Endothelial cell of umbilical vein (primary cell): ENCODE data around the gene DEXI. TPM values are rescaled to one million over a fixed set of nuclear protein-coding genes. Genes with fewer than 3 reads are reported as not detected.
A peak's percentile ranks its signal among the peaks of the same experiment; 100 is the strongest.

ENCODE experiments used
- BruUV-seq: library from RNA; stranded (reverse); fragments of 400-500 nt; replicated peaks from 2 replicates; lab custom pipeline; 2021; lab: Mats Ljungman, UMichigan
- CTCF ChIA-PET: fragments of 300-600, 350-600 bp; sonication (Branson Sonifier 250); formaldehyde crosslinking; loops from one replicate; lab custom pipeline; 2021; ENCODE audit warnings: antibody characterized with exemption, inconsistent platforms; lab: Charles Lee
- POLR2A ChIA-PET: fragments of 300-600, 350-600 bp; sonication (Branson Sonifier 250); formaldehyde crosslinking; loops from one replicate; lab custom pipeline; 2021; ENCODE audit warnings: antibody characterized with exemption, inconsistent platforms; lab: Charles Lee
- DNase-seq: peaks from one replicate; pipeline ENCODE4 v3.0.0-alpha.2; 2011; ENCODE audit warnings: low read depth, low spot score
- FAIRE-seq: peaks from 2 replicates; lab custom pipeline; 2011; peaks lifted over from hg19 to GRCh38; lab: Jason Lieb, UNC
- H2AFZ ChIP-seq: 2 replicates; pipeline ENCODE4 v1.6.0; 2012; ENCODE audit warnings: low read depth, low read length, control low read depth, inconsistent platforms
- H3K27ac ChIP-seq: 2 replicates; pipeline ENCODE4 v1.5.1; 2011; ENCODE audit warnings: low read depth, mild to moderate bottlenecking, control low read depth, low read length, moderate library complexity; ENCODE audit not compliant: insufficient read depth
- H3K27me3 ChIP-seq, 2 experiments: 2 replicates each; pipeline versions ENCODE4 v1.6.0 to v1.6.1; 2011; ENCODE audit warnings: low read length in 2 of 2, mixed read lengths in 1 of 2; ENCODE audit not compliant: control insufficient read depth in 2 of 2, insufficient read depth in 2 of 2
- H3K36me3 ChIP-seq, 2 experiments: 2 replicates in 1 of 2; 3 replicates in 1 of 2; pipeline ENCODE4 v1.5.1; 2011; ENCODE audit warnings: low read length in 2 of 2, mild to moderate bottlenecking in 1 of 2, moderate library complexity in 1 of 2; ENCODE audit not compliant: control insufficient read depth in 2 of 2, insufficient read depth in 2 of 2; ENCODE audit errors: extremely low read depth in 1 of 2
- H3K4me1 ChIP-seq: 3 replicates; pipeline ENCODE4 v1.5.1; 2011; ENCODE audit warnings: mild to moderate bottlenecking, low read length; ENCODE audit not compliant: control insufficient read depth, insufficient read depth; ENCODE audit errors: extremely low read depth
- H3K4me2 ChIP-seq: 2 replicates; pipeline ENCODE4 v1.6.1; 2011; ENCODE audit warnings: low read length, control low read depth, mixed read lengths; ENCODE audit not compliant: insufficient read depth
- H3K4me3 ChIP-seq, 3 experiments: fragments of 200-600 bp in 1 of 3; sonication (generic), shearing (Covaris generic) in 1 of 3; replicated peaks in 1 of 3; 2 replicates each; pipeline ENCODE4 v1.5.1; 2011 to 2016; ENCODE audit warnings: control low read depth in 3 of 3, low read length in 3 of 3, mild to moderate bottlenecking in 2 of 3, inconsistent platforms in 1 of 3, low read depth in 1 of 3, moderate library complexity in 1 of 3; ENCODE audit not compliant: insufficient read depth in 1 of 3
- H3K79me2 ChIP-seq: 2 replicates; pipeline ENCODE4 v1.6.0; 2012; ENCODE audit warnings: low read length, inconsistent platforms; ENCODE audit not compliant: control insufficient read depth, insufficient read depth
- H3K9ac ChIP-seq: replicated peaks from 2 replicates; pipeline ENCODE3; 2011; ENCODE audit warnings: low read length, control low read depth; ENCODE audit not compliant: insufficient read depth; ENCODE audit errors: extremely low read depth
- H3K9me1 ChIP-seq: replicated peaks from 3 replicates; pipeline ENCODE4 v1.6.0; 2011; ENCODE audit warnings: mild to moderate bottlenecking, low read length; ENCODE audit not compliant: control insufficient read depth, insufficient read depth; ENCODE audit errors: extremely low read depth
- H3K9me3 ChIP-seq: replicated peaks from 2 replicates; pipeline ENCODE4 v1.5.1; 2012; ENCODE audit warnings: low read length, inconsistent platforms; ENCODE audit not compliant: control insufficient read depth, insufficient read depth
- H4K20me1 ChIP-seq: replicated peaks from 2 replicates; pipeline ENCODE3; 2011; ENCODE audit warnings: mild to moderate bottlenecking, low read length; ENCODE audit not compliant: control insufficient read depth, insufficient read depth; ENCODE audit errors: extremely low read depth
- CTCF ChIP-seq, 2 donors: IDR thresholded peaks; 1 replicate in 1 of 2; 2 replicates in 1 of 2; pipeline ENCODE4 v1.5.1; 2011; ENCODE audit warnings: low read length in 2 of 2, mild to moderate bottlenecking in 2 of 2, moderate library complexity in 2 of 2, control low read depth in 1 of 2, inconsistent platforms in 1 of 2, low read depth in 1 of 2; ENCODE audit not compliant: insufficient read depth in 1 of 2; ENCODE audit errors: extremely low read depth in 1 of 2
- EZH2 ChIP-seq: IDR thresholded peaks from 2 replicates; pipeline ENCODE4 v1.6.1; 2012; ENCODE audit warnings: borderline replicate concordance, low read depth, mild to moderate bottlenecking, moderate library complexity, low read length, inconsistent platforms; ENCODE audit not compliant: severe bottlenecking
- FOS ChIP-seq: IDR thresholded peaks from 2 replicates; pipeline ENCODE4 v1.6.1; 2011; ENCODE audit warnings: mild to moderate bottlenecking, low read length, moderate library complexity, borderline replicate concordance; ENCODE audit not compliant: insufficient read depth
- GATA2 ChIP-seq: IDR thresholded peaks from 2 replicates; pipeline ENCODE4 v1.7.0; 2011; ENCODE audit warnings: low read depth, mild to moderate bottlenecking, moderate library complexity, mixed read lengths, low read length; ENCODE audit not compliant: insufficient read length, insufficient read depth
- JUN ChIP-seq: IDR thresholded peaks from 2 replicates; pipeline ENCODE4 v1.6.1; 2011; ENCODE audit warnings: borderline replicate concordance, low read depth; ENCODE audit not compliant: insufficient read length, insufficient read depth
- MYC ChIP-seq: IDR thresholded peaks from one replicate; pipeline ENCODE4 v1.6.1; 2011; ENCODE audit warnings: mild to moderate bottlenecking, low read depth, low read length
- POLR2A ChIP-seq: IDR thresholded peaks from 2 replicates; pipeline ENCODE4 v1.6.1; 2012; ENCODE audit warnings: low read depth, mild to moderate bottlenecking, control low read depth, low read length
- POLR2AphosphoS5 ChIP-seq: IDR thresholded peaks from 2 replicates; pipeline ENCODE4 v1.6.1; 2012; ENCODE audit warnings: low read depth, mild to moderate bottlenecking, control low read depth, low read length, moderate library complexity; ENCODE audit not compliant: insufficient read depth
- dilution Hi-C: fragments of 300-500 bp; cut with MboI; formaldehyde crosslinking; loops from one replicate; pipeline ENCODE4 v1.15.0; 2019; ENCODE audit warnings: low sequenced_read_pairs; ENCODE audit not compliant: extremely low pct_ligation_motif_present
- intact Hi-C: fragments of 100-400 bp; cut with micrococcal nuclease; formaldehyde crosslinking; loops from one replicate; pipeline ENCODE4 v1.10.0; 2022
- polyA plus RNA-seq, 4 experiments: library from polyadenylated mRNA; depleted of rRNA in 3 of 4; stranded (reverse) in 3 of 4; unstranded in 1 of 4; fragments of >200 nt; gene quantifications; 2 replicates each; pipeline versions ENCODE4 v1.2.1 to v1.2.3, GENCODE V29; 2011 to 2012; ENCODE audit warnings: missing spikeins in 1 of 4
- total RNA-seq: library from RNA; stranded (reverse); gene quantifications from 2 replicates; pipeline ENCODE4 v1.2.3, GENCODE V29; 2021
- TF ChIP-seq, protein P1 (sequence below): IDR thresholded peaks from 2 replicates; pipeline ENCODE4 v1.6.1; 2011; ENCODE audit not compliant: insufficient read depth, insufficient read length

DEXI gene
- total and polyA plus RNA-seq, 2 donors (not counting 3 experiments of a cell fraction or from before 2014, with no cell fraction given): 32.8 to 69.5 TPM

DNA sequence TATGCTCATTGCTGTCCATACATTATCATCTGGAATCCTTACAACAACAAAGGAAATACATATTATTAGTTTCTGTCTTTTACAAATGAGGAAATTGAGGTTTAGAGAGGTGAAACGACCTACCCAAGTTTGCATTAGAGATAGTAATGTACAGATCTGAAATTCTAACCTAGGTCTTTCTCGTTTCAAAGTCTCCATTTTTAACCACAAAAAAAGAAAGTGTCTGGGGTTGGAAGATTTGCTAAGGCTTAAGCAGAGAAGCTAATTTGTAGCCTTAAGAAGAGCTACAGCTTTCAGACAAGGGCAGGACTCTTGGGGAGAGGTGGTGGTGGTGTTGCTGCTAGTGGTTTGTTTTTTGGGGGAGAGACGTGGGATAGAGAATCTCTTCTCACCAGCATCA is 46.1 kb downstream of the DEXI start:
- H3K9me1 ChIP-seq: no peaks in the 10 kb centered on the region
- DNase-seq: no peak
- H3K9ac ChIP-seq: no peak overlapping the region
- no peak overlapping the region for H2AFZ ChIP-seq
- POLR2A ChIA-PET: no interaction called here
- CTCF ChIA-PET: interaction anchor here (1.5 kb wide), 1 partner anchor 22 kb away, joined by 3 read pairs; no protein-coding TSS in a partner anchor
- BruUV-seq: no TSS peak
- intact Hi-C loops (no loop called here), dilution Hi-C loops (no loop called here)
- FAIRE-seq: no peak
- H3K27me3 ChIP-seq: no peaks in the 10 kb centered on the region
- no peak overlapping the region for H3K4me2 ChIP-seq
- H3K9me3 ChIP-seq: no peaks in the 10 kb centered on the region
- no peaks in the 10 kb centered on the region for H3K36me3 ChIP-seq
- H3K4me1 ChIP-seq: no peaks in the 10 kb centered on the region
- no peak overlapping the region for H3K27ac ChIP-seq
- TF ChIP-seq CTCF (IDR thresholded peaks at IDR 0.05; ENCODE audit: extremely low read depth in 1 of 2, insufficient read depth in 1 of 2, low read depth in 1 of 2, low read length in 2 of 2): no peak
- no peak overlapping the region for H3K4me3 ChIP-seq
- H3K79me2 ChIP-seq: no peaks in the 10 kb centered on the region
- no peaks in the 10 kb centered on the region for H4K20me1 ChIP-seq

- TF ChIP-seq CTCF (IDR thresholded peaks at IDR 0.05; ENCODE audit: extremely low read depth in 1 of 2, insufficient read depth in 1 of 2, low read depth in 1 of 2, low read length in 2 of 2) (no peak), FOS (no peak), POLR2AphosphoS5 (no peak), POLR2A (no peak), GATA2 (no peak), MYC (no peak), JUN (no peak), EZH2 (no peak)
- TF ChIP-seq, protein P1, sequence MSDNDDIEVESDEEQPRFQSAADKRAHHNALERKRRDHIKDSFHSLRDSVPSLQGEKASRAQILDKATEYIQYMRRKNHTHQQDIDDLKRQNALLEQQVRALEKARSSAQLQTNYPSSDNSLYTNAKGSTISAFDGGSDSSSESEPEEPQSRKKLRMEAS: no peak
- BruUV-seq: no TSS peak
Observed at GRCh38 chr16:10895053-10895946, 47.0 kb downstream of the DEXI start.

More at GRCh38 chr16:10895053-10895946, 47.0 kb downstream of the DEXI start:
- FAIRE-seq (no peak), DNase-seq (peak; percentile 22)
- Histone ChIP-seq H3K9me3 (no peaks in the 10 kb centered on the region), H4K20me1 (no peaks in the 10 kb centered on the region), H3K79me2 (no peaks in the 10 kb centered on the region), H3K36me3 (no peaks in the 10 kb centered on the region), H3K9ac (no peak overlapping the region), H3K27me3 (no peaks in the 10 kb centered on the region), H3K4me2 (no peak overlapping the region), H3K9me1 (no peaks in the 10 kb centered on the region), H3K27ac (no peak overlapping the region), H2AFZ (no peak overlapping the region), H3K4me3 (no peak overlapping the region), H3K4me1 (no peaks in the 10 kb centered on the region)
- ChIA-PET POLR2A (no interaction called here), CTCF (interaction anchor here (1.3 kb wide), 1 partner anchor 23 kb away, joined by 6 read pairs; no protein-coding TSS in a partner anchor)
- dilution Hi-C loops (no loop called here), intact Hi-C loops (no loop called here)
